HG03025 (cell line): Measurements from ENCODE around the gene TSSC4.

Experiments used
- ATAC-seq: cut with Tn5 transposase; IDR thresholded peaks from one replicate; pipeline ENCODE4 v1.9.1; 2021; ENCODE audit warnings: mild to moderate bottlenecking, moderate library complexity; ENCODE audit not compliant: unreplicated experiment, low FRiP score

TSSC4 gene

DNA sequence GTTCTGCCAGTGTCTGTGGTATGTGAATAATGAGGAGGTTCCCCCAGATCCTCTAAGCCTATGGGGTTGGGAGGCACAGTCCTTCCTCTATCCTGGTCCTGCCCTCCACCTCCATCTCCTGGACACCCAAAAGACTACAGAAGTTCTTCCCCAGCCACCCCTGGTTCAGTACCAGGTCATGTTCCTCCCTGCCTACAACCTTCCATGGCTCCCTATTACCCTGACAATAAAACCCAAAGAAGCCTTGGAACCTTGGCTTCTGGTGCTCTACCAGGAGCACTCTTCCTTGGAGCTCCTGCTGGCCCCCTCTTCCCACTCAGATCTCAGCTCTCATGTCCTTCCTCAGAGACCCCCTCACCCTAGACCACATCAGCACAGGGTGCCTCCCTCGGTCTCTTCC is 30.8 kb downstream of the TSSC4 start:
- ATAC-seq = no peak

- no peak for ATAC-seq
Observed at GRCh38 chr11:2432171-2432621, 31.6 kb downstream of the TSSC4 start.

- no peak for ATAC-seq
Observed at GRCh38 chr11:2432628-2433071, 32.1 kb downstream of the TSSC4 start.

- no peak for ATAC-seq
Observed at GRCh38 chr11:2433106-2433925, 32.8 kb downstream of the TSSC4 start.

- ATAC-seq = no peak
Observed at GRCh38 chr11:2434008-2434407, 33.5 kb downstream of the TSSC4 start.

DNA sequence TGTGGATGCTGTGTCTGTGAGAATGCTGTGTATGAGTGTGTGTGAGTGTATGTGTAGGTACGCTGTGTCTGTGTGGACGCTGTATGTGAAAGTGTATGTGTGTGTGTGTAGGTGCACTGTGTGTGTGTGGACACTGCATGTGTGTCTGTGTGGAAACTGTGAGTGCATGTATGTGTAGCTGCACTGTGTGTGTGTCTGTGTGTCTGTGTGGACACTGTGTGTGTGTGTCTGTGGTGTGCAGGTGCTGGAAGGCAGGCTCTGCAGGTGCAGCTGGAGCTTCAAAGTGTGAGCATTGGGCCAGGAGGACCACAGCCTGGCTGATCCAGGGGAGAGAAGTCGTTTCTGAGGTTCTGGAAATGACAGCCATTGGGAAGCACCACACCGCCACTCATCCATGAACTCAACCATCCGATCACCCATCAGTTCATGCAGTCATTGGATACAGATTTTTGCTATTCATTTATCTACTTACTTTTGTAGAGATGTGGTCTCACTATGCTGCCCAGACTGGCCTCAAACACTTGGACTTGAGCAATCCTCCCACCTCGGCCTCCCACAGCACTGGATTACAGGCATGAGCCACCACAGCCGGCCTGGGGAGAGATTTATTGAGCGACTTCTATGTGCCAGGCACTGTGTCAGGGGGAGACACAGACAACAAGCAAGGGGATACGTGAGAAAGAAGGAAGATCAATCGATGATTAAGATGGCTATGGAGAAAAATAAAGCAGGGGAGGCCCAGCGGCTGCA is 34.1 kb downstream of the TSSC4 start:
- no peak for ATAC-seq

- ATAC-seq = no peak
Observed at GRCh38 chr11:2435288-2436012, 34.9 kb downstream of the TSSC4 start.

GRCh38 chr11:2436013-2436520 is 35.5 kb downstream of the TSSC4 start:
- ATAC-seq = no peak

GRCh38 chr11:2436521-2437031 is 36.0 kb downstream of the TSSC4 start:
- ATAC-seq = no peak

- ATAC-seq = no peak
Observed at GRCh38 chr11:2437516-2437915, 37.0 kb downstream of the TSSC4 start.

DNA sequence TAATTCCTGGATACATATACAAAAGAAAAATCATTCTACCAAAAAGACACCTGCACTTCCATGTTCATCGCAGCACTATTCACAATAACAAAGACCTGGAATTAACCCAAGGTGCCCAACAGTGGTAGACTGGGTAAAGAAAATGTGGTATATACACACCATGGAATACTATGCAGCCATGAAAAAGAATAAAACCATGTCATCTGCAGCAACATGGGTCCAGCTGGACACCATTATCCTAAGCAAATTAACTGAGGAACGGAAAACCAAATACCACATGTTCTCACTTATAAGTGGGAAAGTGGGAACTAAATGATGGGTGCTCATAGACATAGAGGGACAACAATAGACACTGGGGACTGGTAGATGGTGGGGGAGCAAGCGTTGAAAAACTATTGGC is 39.3 kb downstream of the TSSC4 start:
- ATAC-seq = no peak

- no peak for ATAC-seq
Observed at GRCh38 chr11:2440646-2441045, 40.1 kb downstream of the TSSC4 start.

DNA sequence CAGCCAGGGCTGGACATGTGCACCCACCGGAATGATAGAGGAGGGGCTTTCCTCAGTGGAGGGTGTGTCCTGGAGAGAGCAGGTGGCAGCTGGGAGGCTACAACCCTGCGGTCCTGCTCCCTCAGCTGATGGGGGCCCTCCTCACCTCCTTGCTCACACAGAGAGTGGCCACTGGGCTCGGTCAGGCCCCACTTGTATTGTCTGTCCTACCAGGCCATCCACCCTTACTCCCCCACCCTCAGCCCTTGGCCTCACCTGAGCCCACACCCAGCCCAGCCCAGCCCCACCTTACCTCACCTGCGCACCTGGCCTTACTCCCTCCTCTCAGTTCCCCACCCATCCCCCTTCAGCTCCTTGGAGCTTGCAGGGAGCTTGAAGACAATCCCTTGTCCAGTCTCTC is 40.6 kb downstream of the TSSC4 start:
- no peak for ATAC-seq

DNA sequence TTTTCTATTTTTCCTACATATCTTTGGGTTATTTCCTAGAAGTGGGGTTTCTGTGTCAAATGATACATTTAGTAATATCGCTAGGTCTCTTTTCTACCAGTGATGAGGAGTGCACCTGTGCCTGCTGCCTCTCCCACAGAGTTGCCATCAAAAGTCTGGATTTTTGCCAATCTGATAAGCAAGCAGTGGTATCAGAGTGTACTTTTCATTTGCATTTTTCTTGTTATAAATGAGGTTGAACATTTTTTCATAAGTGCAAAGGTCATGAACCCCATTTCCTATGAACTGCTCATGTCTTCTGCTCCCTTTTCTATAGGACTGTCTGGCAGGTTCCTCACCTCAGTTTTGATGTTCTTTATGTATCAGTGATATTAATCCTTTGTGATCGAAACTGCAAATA is 42.0 kb downstream of the TSSC4 start:
- no peak for ATAC-seq

DNA sequence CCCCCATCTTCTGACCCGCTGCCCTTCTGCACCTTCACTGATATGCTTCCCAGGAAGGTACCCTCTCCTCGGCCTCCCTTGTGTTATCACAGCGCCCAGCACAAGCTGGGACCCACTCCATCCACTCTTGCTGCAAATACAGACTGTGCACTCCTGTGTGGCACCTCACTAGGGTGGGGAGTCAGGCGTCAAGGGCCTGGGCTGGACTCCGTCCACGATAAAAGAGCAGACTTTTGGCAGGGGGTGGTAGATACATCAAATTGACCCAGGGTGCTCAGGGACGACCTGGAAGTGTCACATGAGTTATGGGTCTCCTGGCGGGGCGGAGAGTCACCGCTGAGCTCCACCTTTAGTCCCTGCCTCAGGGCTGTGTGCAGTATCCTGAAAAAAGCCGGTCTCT is 42.9 kb downstream of the TSSC4 start:
- no peak for ATAC-seq

DNA sequence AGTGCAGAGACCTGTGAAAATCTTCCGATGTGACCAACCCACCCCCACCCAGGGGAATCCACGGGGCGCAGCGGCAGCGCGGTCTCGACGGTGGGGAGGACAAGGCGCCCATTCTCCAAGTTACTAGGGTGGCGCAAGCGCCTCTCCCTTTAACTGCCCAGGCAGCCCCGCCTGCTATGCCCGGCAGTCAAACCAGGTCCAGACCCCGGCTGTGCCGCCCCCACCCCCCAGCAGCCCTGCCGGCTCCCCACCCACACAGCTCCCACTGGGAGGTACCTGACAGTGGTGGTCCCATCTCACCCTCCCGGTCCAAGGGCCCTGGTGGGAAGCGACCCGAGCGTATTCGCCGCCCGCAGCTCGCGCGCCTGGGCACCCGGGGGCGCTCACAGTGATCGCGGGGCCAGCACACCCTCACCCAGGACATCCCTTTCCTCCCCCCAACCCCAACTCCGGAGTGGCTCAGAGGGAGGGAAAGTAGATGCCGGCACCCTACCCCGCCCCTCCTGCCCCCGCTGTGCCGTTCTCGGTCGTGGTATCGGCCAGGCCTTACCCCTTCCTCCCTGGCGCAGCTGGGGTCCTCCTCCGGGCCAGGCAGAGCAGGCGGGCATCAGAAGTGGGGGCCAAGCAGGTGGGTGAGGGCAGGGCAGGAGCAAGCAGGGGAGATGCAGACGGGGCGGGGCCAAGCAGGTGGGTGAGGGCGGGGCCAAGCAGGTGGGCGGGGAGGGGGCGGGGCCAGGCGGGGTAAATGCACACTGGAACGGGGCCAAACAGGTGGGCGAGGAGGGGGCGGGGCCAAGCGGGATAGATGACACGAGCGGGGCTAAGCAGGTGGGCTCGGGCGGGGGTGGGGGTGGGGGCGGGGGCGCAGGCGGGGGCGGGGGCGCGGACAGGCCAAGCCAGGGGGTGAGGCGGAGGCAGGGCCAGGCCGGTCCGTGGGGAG is 43.6 kb downstream of the TSSC4 start, which contains the start of gene TRPM5:
TSS of gene TRPM5 (minus strand) at position 634 of the 940 bp plus-strand sequence. CDS start 21,478 bp downstream, outside the sequence.
- no peak for ATAC-seq

DNA sequence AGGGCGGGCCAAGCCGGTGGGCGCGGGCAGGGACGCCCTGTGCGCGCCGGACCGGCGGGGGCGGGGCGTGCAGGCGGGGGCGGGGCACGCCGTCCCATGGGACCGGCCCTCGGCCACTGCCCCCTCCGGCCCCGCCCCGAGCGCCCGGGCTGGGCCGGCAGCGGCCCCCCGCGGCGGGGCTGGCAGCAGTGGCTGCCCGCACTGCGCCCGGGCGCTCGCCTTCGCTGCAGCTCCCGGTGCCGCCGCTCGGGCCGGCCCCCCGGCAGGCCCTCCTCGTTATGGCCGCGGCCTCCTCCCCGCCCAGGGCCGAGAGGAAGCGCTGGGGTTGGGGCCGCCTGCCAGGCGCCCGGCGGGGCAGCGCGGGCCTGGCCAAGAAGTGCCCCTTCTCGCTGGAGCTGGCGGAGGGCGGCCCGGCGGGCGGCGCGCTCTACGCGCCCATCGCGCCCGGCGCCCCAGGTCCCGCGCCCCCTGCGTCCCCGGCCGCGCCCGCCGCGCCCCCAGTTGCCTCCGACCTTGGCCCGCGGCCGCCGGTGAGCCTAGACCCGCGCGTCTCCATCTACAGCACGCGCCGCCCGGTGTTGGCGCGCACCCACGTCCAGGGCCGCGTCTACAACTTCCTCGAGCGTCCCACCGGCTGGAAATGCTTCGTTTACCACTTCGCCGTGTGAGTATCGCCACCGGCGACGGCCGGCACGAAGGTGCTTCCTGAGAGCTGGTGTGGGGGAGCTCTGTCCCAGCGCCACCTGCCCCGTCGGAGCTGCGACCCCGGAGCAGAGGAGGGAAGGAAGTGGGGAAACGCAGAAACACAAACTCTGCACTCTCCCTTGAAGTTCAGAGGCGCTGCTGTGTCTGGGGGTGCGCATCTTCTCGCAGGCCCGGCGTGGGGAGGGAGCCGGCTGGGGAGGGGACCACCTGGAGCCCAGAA is 44.5 kb downstream of the TSSC4 start, which contains the start of gene KCNQ1:
TSS of gene KCNQ1 (plus strand) at position 188 of the 925 bp plus-strand sequence. CDS start at position 279, 91 bp downstream.
- no peak for ATAC-seq
